HG03460 (cell line): ENCODE results near the gene BAHCC1.

ENCODE experiments used
- ATAC-seq: cut with Tn5 transposase; IDR thresholded peaks from one replicate; pipeline ENCODE4 v1.9.1; 2021; ENCODE audit not compliant: unreplicated experiment

Gene BAHCC1

GRCh38 chr17:81477173-81477572 is 81.9 kb downstream of the BAHCC1 start:
- ATAC-seq, result no peak

DNA sequence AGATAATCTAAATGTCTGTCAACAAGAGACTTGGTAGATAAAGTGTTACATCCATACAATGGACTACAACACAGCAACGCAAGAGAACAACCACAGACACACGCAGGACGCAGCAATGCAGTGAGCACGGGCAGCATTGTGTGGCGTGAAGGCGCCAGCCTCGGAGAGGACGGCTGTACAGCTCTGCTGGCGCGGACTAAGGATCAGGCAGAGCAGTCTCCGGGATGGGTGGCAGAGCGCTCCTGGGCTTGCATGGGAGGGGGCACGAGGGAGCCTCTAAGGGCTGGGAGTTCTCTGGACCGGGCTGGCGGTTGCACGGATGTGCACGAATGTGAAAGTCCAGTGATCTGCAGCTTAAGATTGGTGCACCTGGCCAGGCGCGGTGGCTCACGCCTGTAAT is 82.9 kb downstream of the BAHCC1 start:
- no peak for ATAC-seq

DNA sequence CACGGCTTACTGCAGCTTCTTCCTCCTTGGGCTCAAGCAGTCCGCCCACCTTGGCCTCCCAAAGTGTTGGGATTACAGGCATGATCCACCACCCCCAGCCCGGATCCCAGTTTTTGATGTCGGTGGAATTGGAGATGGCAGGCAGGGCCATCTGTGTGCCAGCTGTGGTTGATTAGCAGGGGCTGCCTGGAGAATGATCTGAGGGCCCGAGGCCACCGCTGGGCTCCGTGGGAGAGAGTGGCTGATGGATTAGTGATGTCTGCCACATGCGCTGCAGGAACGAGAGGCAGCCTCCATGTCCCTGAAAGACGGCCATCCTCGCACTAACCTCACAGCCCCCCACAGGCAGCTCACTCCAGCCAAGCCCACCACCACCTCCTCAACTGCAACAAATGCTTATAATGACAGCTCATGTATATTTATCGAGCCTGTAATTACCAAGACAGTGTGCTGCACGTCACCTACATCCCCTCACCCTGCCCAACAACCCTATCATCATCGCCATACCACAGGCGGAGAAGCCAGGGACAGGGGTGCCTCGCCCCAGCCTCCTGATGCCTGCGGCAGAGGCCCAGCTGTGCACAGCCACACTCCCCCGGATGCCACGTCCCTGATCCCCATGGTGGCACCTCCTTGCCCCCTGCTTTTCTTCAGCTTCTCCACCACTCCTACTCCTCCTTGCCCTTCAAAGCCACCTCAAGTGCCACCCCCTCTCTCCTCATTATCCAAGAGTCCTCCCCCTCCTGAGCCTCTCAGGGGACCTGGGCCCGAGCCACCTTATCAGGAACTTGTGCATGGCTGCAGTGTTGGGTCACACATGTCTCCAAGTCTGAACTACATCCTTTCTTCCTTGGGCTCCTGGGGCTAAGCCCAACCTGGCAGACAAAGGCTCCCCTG is 84.2 kb downstream of the BAHCC1 start:
- ATAC-seq, result no peak

GRCh38 chr17:81480140-81481072 is 85.1 kb downstream of the BAHCC1 start:
- ATAC-seq, result no peak

DNA sequence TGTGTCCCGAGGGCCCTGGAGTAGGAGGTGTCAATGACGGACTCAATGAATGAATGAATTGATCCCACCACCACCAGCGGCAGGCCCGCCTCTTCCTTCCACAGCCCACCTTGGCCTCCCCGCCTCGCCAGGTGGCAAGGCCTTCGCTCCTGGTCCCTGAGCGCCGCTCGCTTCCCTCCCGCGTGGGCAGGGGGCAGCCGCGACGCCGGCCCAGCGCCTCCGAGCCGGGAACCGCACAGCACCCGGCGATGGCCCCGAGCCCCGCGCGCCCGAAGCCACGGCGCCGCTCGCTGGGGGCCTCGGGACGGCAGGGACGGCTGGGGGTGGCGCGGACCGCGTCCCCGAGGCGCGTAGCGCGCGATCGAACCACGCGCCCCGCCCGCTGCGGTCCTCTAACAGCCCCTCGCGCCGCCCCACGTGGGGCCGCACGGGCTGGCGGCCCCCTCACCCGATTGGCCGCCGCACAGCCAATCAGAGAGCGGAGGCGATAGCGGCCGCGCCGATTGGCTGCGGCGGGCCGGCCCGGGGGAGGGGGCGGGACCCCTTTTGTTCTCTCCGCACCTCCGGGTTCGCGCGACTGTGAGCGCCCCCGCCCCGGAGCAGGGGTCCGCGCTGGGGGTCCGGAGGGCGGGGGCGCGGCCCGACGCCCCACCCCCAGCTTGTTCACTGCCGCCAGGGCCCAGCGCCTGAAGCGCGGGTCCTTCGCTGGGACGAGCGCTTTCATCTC is 86.0 kb downstream of the BAHCC1 start:
- ATAC-seq, result no peak

DNA sequence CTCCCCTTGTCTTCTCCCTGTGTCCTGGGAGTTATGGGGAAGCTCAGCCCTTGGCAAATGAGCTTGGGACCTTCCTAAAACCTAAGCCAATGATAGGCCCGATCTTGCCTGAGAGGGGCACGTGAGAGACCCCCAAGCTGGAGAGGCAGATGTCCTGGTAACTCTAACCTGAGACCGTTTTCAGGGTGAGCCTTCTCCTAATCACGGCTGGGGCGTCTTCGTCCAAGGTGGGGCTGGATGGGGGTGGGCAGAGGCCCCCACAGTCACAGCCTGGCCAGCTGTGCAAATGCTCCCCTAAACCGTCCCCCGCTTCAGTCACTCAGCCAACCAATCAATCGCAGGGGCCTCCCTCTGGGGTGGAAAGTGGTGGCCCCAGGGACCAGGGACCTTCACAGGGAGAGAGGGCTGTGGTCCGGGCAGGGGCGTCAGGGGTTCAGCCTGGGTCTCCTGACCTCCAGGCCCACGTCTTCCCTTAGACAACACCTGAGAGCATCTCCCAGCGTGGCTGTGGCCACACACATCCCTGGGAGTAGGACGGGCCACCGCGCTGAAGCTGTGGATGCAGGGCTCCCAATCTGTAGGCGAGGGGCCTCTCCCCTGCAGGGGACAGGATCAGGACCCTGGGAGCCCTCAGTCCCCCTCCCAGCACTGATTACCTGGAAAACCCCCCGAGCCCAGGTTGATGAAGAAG is 86.7 kb downstream of the BAHCC1 start:
- ATAC-seq, result no peak

DNA sequence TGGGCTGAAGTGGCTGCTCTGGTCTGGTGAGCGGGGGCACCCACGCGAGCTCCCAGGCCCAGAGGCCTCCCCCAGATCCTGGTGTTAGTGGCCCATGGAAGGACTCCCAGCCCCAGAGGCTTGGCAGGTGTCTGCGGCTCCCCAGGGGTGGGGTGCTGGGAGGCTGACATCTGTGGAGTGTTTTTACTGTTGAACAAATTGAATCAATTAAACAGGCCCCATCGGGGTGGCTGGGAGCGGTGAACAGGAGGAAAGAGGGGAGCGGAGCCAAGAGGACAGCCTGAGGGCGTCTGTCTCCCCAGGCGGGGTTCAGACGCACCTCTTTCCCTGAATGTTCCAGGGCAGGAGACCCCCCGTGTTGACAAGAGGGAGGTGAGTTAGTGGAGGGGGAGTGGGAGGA is 87.4 kb downstream of the BAHCC1 start:
- no peak for ATAC-seq

- no peak for ATAC-seq
Measured at GRCh38 chr17:81483085-81483861, 88.0 kb downstream of the BAHCC1 start.

DNA sequence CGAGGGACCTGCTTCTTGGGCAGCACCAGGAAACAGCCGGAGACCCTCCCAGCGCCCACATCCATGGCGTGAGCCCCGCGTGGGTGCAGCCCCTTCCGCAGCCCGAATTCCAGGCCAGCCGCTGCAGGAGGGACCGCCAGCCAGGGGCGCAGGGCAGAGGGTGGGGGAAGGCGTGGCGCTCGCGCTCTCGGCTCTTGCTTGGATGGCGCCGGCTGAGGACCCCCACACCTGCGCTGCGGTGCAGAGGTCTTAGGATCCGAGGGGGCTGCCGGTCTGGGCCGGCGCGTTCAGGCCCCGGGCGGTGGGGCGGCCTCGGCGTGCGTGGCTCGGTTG is 88.6 kb downstream of the BAHCC1 start:
- no peak for ATAC-seq

DNA sequence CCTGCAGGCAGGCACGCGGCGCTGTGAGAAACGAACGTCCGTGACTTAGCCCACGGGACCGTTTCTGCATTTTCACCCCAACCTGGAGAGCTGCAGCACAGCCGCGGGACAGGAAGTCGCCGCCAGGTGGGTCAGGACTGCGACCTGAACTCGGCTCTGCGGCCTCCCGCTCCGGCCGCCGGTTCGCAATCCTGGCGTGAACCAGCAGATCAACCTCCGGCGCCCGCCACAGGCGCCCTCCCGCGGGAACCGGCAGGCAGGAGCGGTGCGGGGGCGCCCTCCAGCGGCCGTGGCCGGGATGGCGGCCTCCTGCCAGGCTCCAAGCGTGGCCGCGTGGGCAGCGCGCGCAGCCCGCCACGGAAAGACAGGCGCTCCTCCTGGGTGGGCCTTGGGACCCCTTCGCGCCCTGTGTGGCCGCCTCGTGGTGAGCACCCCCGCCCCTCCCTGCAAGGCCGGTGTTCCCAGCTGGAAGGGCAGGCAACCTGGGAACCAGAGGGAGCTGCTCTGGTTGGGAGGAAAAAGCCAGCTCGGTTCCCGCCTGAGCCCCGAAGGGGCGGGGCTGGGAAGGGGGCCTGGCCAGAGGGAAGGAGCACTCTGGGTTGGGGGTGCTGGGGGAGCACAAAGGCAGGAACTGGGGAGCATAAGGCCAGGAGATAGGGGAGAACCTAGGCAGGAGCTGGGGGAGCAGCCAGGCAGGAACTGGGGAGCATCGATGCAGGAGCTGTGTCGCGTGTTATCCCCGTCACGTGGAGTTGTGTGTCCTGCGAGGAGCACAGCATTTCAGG is 89.1 kb downstream of the BAHCC1 start:
- ATAC-seq, result peak; percentile 52

DNA sequence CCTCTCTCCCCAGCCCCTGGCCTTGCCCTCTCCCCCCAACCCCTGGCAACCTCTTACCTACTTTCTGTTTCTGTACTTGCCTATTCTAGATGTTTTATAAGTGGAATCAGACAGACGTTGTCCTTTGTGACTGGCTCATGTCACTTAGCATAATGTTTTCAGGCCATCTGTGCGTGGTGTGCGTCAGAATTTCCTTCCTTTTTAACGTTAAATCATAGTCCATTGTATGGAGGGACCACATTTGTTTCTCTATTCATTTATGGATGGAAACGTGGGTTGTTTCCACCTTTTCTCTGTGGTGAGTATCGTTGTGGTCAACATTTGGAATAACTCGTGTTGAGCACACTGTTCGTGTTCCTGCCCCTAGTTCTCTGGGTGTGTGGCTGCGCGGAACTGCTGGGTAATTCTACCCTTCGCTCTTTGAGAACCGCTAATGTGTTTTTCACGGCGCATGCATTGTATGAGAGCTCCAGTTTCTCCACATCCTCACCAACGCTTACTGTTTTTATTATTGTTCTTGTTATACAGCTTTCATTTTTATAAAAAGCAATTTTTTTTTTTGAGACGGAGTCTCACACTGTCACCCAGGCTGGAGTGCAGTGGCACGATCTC is 91.0 kb downstream of the BAHCC1 start:
- ATAC-seq, result no peak

GRCh38 chr17:81487089-81487486 is 91.8 kb downstream of the BAHCC1 start:
- no peak for ATAC-seq

GRCh38 chr17:81487487-81488275 is 92.4 kb downstream of the BAHCC1 start:
- no peak for ATAC-seq

GRCh38 chr17:81488276-81488860 is 93.1 kb downstream of the BAHCC1 start:
- ATAC-seq, result no peak

GRCh38 chr17:81489012-81489997 is 94.0 kb downstream of the BAHCC1 start:
- no peak for ATAC-seq
